HG02588 (cell line): Measurements from ENCODE around the gene APC2.
"Not testable (repeated sequence)": the region's sequence is repeated elsewhere in the genome, so short reads cannot be mapped to it uniquely, and the experiment has no call there.

Experiments used
- ATAC-seq: cut with Tn5 transposase; IDR thresholded peaks from one replicate; pipeline ENCODE4 v1.9.1; 2021; ENCODE audit warnings: mild to moderate bottlenecking, moderate library complexity; ENCODE audit not compliant: unreplicated experiment

APC2 gene

DNA sequence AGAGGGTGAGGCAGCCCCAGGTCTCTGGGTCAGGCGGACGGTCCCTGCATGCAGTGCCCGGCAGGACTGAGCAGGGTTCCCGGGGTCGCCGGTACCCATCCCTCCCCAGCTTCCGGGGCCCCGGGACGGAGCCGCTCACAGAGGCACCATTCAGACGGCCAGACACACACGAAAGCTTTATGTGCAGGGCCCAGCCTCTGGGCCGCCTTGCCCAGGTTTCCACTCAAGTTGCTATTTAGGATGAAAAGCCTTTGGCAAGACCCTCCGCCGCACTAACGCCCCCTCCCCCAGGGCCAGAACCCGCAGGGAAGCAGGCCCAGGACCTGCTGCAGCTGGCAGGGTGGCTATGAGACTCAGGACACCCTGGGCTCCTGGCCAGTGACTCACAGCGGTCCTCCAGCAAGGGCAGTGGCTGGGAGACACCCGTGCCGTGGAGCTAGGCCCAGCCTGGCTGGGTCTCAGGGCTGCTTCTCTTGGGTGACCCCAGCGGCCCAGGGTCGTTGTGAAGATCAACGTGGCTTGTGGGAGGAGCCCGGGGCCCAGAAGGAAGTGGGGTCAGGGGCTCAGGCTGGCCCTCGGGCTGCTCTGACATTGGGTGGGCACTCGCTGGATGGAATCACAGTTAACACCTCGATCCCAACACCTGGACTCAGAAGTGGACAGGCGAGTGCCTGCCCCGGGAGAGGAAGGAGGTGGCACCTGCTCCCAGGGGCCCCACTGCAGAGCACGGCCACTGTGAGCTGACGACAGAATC, 24.3 kb downstream of the APC2 start:
- no peak for ATAC-seq

DNA sequence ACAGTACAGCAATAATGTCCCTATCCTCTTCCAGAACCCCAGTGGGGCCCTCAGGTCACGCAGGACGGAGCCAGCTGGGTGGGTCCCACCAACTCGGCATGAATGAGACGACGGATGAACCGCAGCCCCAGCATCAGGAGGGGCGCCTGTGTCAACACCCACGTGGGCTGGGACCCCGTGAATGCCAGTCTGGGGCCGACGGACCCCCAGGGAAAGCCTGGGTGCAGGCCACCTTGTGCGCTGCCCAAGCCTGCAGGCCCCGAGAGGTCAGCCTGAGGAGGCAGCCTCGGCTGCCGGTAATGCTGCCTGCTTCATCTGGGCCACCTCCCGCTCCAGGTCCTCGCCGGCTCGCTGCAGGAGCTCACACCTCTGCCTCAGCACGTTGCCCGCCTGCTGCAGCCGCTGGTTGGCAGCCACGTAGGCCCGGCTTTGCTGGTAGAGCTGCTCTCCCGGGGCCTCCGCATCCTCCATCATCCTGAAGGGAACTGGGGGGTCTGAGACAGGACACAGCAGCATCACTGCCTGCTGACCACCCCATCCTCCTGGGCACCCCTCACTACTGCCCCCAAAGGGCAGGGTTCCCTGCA, 24.9 kb downstream of the APC2 start:
- no peak for ATAC-seq

DNA sequence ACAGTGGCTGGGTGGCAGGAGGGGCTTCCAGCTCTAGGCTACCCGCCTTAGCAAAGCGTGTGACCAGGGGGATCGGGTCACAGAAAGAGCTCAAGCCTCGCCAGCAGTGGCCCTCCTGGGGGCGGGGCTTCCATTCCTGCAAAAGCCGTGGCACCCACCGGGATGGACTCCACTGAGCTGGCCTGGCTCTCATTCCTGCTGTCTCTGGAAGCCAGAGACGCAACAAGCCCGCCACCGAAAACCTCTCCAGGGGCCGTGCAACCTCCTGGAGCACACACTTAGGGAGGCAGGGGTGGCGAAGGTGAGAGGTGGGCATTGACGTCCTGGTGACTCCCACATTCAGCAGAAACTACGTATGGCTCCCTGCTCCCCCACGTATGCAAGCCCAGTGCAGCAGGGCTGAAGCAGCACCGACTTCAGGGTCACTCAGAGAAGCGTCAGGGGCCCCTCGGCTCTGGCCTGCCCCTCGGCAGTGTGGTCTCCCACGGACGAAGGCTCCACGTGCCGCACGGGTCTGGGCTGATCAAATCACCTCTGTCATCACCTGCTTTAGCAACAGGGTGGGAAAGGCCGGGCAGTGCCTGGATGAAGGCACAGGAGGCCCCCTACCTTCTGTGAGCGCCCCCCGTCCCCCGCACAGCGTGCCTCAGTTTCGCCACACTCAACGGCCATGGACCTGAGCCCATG, 26.0 kb downstream of the APC2 start:
- no peak for ATAC-seq

DNA sequence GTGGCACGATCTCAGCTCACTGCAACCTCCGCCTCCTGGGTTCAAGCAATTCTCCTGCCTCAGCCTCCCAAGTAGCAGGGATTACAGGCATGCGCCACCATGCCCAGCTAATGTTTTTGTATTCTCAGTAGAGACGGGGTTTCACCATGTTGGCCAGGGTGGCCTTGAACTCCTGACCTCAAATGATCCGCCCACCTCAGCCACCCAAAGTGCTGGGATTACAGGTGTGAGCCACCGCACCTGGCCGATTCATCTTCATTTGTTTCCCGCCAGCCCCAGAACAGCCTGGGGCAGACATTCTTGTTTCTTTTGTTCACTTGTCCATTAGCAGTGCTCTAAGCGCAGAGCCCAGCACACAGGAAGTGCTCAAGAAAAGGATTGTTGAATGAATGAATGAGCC, 27.1 kb downstream of the APC2 start:
- not testable (repeated sequence) for ATAC-seq

DNA sequence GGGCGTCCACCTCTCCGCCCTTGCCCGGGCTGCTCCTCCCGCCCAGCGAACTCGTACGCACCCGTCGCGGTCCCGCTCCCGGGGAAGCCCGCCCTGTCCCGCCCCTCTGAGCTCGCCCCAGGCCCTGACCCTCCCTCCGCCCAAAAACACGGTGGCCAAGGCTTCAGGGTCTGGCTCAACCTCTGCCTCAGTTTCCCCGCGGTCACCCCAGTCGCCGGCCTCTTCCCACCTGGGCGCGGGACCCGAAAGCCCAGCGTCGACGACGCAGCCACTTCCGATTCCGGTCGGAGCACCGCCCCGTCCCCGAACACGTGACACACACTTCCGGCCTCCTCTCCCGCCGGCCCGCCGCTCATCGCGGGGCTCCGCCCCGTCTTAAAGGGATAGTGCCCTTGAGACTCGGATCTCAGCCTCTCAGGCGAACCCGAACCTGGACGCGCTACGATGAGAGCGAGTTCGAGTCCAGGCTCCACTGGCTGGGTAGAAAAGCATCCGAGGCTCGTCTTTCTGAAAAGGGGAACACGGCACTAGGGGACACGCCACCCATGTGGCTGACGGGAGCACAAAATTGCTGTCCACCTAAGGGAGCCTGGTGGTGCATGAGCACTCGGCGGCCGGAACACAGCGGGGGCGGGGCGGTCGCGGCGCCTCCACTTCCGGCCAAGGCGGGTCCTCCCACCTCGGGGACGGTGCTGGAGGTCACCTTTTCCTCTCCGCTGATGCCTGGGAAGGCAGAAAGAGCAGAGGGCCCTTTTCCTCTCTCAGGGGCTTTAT, 29.2 kb downstream of the APC2 start, which contains the start of gene C19orf25:
Gene C19orf25, minus strand, starts transcription at position 282 of the 774 bp plus-strand sequence. CDS start 312 bp downstream, outside the sequence.
- peak; percentile 81 for ATAC-seq

DNA sequence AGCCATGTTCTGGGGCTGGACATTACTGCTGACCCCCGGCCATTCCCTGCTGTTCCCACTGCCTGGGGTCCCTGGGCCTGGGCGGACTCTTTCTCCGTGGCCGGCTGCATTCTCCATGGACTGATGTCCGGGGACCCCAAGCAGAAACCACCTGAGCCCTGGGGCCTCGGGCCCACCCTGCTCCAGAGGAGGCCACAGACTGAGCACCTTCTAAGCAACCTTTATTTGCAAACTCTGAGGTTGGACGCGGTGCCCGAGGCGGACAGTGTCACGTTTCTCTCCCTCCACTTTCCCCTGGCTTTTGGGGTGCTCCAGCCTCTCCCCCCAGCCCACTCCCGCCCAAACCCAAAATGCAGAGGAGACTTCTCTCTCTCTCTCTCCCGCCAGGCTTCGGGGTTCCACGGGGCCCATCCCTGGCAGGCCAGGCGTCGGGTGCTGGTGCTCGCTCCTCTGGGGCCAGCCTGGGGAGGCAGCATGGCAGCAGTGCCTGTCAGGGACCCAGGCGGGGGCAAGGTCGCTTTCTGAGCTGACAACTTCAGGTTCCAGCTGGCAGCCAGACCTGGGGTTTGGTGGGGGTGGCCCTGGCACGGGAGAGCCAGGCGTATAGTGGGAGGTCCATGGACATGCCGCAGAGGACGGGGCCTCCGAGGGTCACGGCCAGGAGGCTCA, 31.4 kb downstream of the APC2 start:
- no peak for ATAC-seq

DNA sequence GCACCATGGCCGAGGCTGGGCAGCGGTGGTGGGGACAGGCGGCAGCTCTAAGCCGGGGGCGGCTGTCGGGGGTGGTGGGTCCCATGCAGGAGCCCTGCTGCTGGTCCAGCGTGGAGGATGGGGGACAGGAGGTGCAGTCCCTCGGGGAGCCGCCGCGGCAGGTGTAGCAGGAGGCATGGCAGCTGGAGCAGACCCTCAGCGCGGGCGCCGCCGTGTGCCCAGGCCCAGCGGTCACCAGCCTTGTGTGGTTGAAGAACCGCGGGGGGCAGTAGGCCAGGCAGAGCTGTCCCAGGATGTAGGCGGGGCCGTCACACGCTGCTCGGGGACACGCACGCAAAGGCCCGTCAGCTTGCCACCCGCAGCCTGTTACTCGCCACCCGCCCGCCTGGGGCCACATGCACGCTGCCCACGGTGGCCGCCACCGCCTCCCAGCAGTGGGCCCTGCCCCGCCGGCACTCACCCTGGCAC, 32.0 kb downstream of the APC2 start:
- no peak for ATAC-seq

DNA sequence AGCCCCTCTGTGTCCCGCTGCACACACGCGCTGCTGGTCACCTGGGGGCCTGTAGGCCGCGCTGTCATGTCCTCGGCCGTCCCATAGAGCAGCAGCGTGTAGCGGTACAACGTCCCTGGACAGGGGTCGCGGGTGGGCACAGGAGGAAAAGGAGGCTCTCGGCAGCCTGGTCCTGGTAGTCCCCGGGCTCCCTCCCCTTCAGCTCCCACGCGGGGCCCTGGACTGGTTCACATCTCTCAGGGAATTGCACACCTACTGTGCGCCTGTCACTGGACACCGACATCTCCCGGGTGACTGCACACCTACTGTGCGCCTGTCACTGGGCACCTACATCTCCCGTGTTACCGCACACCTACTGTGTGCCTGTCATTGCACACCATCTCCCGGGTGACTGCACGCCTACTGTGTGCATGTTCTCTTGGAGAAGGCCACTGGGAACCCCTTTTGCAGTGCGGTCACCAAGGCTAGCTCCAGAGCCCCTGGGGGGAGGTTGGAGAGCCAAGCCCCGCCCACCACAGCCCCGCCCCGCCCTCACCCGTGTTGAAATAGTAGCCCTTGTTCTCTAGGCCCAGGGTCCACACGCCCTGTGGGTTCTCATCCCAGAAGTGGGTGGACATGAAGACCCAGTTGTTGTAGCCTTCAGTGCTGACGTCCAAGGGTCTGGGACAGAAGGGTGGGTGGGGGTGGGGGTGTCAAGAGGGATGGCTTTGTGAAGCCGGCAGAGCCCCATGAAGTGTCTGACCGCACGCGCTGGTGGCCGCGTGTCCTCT, 32.6 kb downstream of the APC2 start:
- no peak for ATAC-seq

DNA sequence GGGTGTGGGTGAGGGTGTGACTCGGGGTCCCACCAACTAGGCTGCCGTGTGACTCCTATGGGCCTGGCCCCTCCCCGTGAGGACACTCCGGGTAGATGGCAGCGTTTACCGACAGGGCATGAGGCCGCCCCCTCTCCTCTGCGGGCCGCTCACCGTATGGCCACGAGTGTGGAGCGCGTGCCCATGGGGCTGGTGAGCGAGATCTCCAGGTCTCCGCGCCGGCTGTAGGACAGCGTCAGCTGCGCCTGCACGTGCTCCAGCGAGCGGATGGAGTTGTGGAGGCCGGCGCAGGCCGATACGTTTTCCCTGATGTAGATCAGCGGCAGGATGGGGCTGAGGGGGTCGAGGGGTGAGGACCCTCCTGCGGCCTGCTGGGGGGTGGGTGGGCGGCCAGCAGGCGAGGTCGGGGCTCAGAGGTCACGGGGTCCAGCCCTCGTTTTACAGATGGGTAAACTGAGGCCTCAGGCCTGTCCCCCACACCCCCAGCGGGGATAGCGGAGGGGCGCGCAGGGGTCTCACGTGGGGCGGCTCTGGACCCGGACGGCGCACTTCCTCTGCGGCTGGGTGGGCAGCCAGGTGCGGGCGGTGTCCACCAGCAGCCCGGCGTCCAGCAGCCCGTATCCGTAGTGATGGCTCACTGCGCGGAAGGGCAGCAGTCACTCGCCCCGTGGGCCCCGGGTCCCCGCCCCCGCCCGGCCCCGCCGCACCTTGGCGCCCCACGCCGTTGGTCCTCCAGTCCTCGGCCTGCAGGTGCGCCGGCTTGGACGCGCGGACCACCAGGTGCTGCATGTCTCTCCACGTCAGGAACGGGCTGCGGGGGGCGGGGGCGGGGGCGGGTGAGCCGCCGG, 33.4 kb downstream of the APC2 start:
- no peak for ATAC-seq

DNA sequence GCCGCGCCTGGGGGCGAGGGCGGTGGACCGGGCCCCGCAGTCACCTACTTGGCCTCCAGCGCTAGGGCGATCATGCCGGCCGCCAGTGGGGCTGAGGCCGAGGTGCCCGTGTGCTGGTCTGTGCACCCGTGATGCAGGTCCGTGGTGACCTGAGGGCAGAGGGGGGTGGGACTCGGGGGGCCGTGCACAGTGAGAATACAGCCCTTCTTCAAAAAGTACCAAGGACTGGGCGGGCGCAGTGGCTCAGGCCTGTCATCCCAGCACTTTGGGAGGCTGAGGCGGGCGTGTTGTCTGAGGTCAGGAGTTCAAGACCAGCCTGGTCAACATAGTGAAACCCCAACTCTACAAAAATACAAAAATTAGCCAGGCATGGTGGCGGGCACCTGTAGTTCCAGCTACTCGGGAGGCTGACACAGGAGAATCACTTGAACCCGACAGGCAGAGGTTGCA, 34.1 kb downstream of the APC2 start:
- ATAC-seq: no peak

DNA sequence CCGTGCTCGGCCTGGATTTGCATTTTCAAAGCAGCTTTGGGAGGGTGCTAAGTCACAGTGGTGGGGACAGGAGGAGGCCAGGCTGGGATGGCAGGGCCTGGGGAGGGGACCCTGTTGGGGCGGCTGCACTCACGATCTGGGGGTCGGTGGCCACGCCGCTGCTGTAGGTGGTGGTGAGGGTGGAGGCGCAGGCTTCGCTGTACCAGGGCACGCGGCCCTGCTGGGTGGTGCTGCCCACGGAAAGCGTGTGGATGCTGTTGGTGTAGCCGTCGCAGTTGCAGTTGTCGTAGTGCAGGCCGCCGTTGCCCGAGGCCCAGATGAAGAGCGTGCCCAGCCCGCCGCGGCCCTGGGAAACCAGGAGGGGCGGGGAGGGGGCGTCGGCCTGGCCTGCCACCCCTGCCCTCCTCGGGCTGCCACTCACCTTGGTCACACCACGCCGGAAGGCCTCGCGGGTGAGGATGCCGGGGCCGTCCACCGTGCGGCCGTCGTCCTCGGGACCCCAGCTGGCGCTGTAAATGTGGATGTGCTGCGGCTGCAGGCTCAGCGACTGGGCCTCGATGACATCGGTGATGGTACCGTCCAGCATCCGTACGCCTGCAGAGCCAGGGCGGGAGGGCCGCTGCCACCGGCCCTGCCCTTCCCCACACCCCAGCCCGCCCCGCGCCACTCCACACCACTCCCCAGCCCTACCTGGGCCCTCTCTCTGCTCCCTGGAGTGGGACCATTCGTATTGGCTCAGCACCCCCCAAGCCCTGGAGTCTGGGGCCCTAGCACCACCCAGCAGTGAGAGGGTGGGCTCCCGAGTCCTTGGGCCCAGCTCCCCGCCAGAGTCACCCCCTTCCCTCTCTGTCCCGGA, 37.0 kb downstream of the APC2 start:
- ATAC-seq: no peak

DNA sequence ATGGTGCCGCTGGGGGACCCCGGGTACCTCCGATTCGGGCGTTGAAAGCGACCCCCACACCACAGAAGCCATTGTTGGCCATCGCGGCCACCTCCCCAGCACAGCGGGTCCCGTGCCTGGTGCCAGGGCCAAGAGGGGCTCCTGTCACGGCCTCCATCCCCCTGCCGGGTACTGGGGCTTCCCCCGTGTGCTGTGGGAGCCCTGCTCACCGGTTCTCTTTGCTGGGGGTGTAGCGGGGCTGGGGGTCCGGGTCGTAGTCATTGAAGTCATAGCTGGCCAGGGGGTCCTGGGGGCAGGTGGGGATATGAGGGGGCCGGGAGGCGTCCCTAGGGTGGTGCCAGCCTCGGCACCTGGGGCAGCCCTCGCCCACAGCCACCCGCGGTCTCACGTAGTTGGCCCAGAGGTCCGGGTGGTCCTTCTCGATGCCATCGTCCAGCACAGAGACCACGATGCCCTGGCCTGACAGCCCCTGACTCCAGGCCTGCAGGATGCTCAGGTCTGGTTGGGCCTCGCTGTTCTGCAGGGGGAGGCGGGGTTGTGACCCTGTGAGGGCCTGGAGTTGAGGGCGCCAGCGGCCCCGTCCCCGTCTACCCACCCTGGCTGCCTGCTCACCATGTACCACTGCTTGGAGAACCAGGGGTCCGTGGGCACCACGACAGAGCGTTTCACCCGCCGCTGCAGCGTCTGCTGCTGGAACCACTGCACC, 37.8 kb downstream of the APC2 start:
- ATAC-seq: no peak

DNA sequence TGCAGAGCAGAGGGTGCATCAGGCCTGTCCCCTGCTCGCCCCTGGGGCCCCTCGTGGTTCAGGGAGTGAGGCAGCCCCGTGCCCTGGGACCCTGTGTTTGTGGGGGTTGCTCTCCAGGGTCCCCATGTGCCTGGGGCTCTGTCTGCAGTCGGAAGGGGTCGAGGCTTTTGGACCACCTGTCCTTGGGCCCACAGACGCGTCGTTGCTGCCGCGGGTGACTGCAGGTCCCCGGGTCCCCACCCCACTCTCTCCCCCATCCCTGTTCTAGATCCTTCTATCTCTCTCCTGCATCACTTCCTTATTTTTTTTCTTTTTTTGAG, 38.3 kb downstream of the APC2 start:
- no peak for ATAC-seq

DNA sequence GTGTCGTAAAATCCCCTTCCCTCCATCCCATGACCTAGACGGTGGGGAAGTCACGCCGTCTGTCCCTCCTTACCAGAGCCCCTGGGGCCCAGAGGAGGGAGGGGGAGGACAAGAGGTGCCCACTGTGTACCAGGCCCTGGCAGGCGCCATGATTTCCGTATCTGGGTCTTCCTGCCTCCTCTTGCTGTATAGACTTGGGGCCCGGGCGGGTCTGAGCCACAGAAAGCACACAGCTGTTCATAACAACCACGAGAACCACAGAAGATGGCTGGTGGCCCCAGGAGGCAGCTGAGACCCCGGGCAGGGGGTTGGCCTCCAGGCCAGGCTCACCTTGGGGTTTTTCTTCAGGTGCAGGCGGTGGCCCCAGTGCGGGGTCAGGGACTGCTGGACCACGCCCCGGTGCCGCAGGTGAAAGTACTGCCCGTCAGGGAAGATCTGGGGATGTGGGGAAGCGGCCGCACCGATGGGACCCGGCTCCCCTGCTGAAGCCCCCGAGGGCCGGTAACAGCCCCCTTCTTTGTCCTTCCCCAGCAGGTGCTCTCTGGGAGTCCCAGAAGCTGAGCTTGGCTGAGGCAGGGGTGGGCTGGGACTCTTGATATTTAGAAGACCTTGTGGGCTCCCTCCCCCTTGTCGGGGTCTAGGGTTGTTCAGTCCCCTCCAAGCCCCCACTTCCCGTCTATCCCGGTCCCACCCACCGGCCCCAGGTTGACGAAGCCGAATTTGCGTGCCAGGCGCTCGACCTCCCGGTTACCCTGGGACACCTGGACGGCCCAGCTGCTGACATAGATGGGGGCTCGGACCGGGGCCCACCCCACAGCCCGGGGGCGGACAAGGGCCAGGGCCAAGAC, 39.8 kb downstream of the APC2 start:
- ATAC-seq: no peak

DNA sequence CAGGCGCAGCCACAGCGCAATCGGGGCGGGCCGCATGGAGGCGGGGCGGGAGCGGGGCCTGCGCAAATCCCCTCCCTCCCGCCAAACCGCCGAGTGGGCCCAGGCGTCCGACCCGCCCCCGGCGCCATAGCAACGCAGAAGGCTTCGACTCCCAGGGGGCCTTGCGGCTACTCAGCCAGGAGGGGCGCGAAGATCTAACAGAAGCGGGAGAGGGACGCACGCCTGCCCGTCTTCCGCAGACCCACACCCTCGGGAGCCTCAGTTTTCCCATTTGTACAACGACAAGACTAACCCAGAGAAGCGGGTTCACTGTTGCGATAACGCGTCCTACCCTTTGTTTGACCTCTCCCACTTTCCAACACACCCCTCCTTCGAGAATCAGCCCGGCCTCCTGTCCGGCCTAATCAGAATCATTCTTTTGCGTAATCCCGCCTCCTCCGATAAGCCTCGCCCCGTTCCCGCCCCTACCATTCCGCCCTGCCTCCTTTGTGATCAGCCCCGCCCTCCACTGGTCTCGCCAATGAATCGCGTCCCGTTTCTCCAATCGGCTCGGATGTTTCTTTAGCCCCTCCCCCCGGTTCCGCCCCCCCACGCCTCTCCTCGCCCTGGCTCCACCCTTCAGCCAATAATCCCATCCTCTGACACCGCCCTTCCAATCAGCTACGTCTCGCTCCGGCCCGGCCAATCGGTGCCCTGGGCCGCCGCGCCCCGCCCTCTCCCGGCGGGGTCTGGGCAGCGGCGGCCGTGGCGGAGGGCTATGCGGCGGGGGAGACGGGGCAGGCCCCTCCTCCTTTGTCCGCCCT, 40.6 kb downstream of the APC2 start, which contains the start of gene PCSK4:
Gene PCSK4, minus strand, starts transcription at position 40 of the 803 bp plus-strand sequence. Its CDS starts 4 bp downstream, at position 36.
- peak; percentile 72 for ATAC-seq
